BLaER1 treated with 17β-estradiol and CSF1 and Interleukin-3, amounts not matched to agents 10 nM and 100 nM (cell line): ENCODE measurements around the gene CXXC5.

Experiments used
- H3K27ac ChIP-seq, 11 experiments: shearing (Covaris generic); formaldehyde crosslinking; 2 replicates each; pipeline ENCODE4 v1.8.1; 2022
- H3K27me3 ChIP-seq, 11 experiments: shearing (Covaris generic); formaldehyde crosslinking; 2 replicates each; pipeline ENCODE4 v1.8.1; 2022
- H3K36me3 ChIP-seq, 11 experiments: shearing (Covaris generic); formaldehyde crosslinking; 2 replicates each; pipeline ENCODE4 v1.8.1; 2022
- H3K4me1 ChIP-seq, 10 experiments: shearing (Covaris generic); formaldehyde crosslinking; 2 replicates each; pipeline ENCODE4 v1.8.1; 2022
- H3K4me2 ChIP-seq, 11 experiments: shearing (Covaris generic); formaldehyde crosslinking; 2 replicates each; pipeline ENCODE4 v1.8.1; 2022
- H3K4me3 ChIP-seq, 10 experiments: shearing (Covaris generic); formaldehyde crosslinking; 2 replicates each; pipeline ENCODE4 v1.8.1; 2022
- H3K9ac ChIP-seq, 11 experiments: shearing (Covaris generic); formaldehyde crosslinking; 2 replicates each; pipeline ENCODE4 v1.8.1; 2022
- H3K9me3 ChIP-seq, 11 experiments: shearing (Covaris generic); formaldehyde crosslinking; replicated peaks in 1 of 11; 2 replicates each; pipeline ENCODE4 v1.8.1; 2022
- H4K20me1 ChIP-seq, 11 experiments: shearing (Covaris generic); formaldehyde crosslinking; 2 replicates each; pipeline ENCODE4 v1.8.1; 2022
- Cebpa-rat ChIP-seq, 11 experiments: shearing (Covaris generic); IDR thresholded peaks; 2 replicates each; pipeline ENCODE4 v1.8.1; 2022

Gene CXXC5

GRCh38 chr5:139694556-139695177, 46.5 kb downstream of the CXXC5 start:
- no peaks in the 10 kb centered on the region for H3K36me3 ChIP-seq
- no peak overlapping the region for H3K9ac ChIP-seq
- peaks cover 33 to 74% (median 65%) of the 10 kb centered on the region in 10 experiments for H3K4me1 ChIP-seq

GRCh38 chr5:139695178-139695573, 47.0 kb downstream of the CXXC5 start:
- no peaks in the 10 kb centered on the region for H3K9me3 ChIP-seq
- 0 out of 22 replicates have a peak overlapping the region, but pooled peaks of 1 of the 11 experiments have one; percentile 97 for H3K4me2 ChIP-seq
- H4K20me1 ChIP-seq, result peaks cover 0 to 9% (median 0%) of the 10 kb centered on the region in 11 experiments; a peak in 2 of 22 replicates
- TF ChIP-seq Cebpa-rat (IDR thresholded peaks at IDR 0.05), result no peak
- no peak overlapping the region for H3K4me3 ChIP-seq
- H3K27me3 ChIP-seq, result peaks cover 0 to 13% (median 0%) of the 10 kb centered on the region in 11 experiments; a peak in 5 of 22 replicates
- peaks cover 29 to 74% (median 65%) of the 10 kb centered on the region in 10 experiments for H3K4me1 ChIP-seq
- H3K27ac ChIP-seq, result no peak overlapping the region
- no peaks in the 10 kb centered on the region for H3K36me3 ChIP-seq
- no peak overlapping the region for H3K9ac ChIP-seq

More at GRCh38 chr5:139694556-139695177, 46.5 kb downstream of the CXXC5 start:
- Histone ChIP-seq H3K9me3 (no peaks in the 10 kb centered on the region), H3K27me3 (peaks cover 0 to 13% (median 0%) of the 10 kb centered on the region in 11 experiments; a peak in 5 of 22 replicates), H4K20me1 (peaks cover 0 to 14% (median 3%) of the 10 kb centered on the region in 11 experiments; a peak in 11 of 22 replicates), H3K27ac (no peak overlapping the region), H3K4me3 (no peak overlapping the region), H3K4me2 (no peak overlapping the region)
- no peak for TF ChIP-seq Cebpa-rat (IDR thresholded peaks at IDR 0.05)

GRCh38 chr5:139696167-139696893, 48.2 kb downstream of the CXXC5 start:
- peak overlapping the region in 8 of 10 experiments; percentile 39 to 70 (median 56); a peak in 12 of 20 replicates for H3K4me3 ChIP-seq
- H3K4me2 ChIP-seq, result peak overlapping the region; percentile 81 to 99 (median 97)
- no peak for TF ChIP-seq Cebpa-rat (IDR thresholded peaks at IDR 0.05)
- H3K36me3 ChIP-seq, result no peaks in the 10 kb centered on the region
- peak overlapping the region in 7 of 11 experiments; percentile 67 to 80 (median 74); a peak in 11 of 22 replicates for H3K27ac ChIP-seq
- peak overlapping the region in 10 of 11 experiments; percentile 64 to 78 (median 76); a peak in 19 of 22 replicates for H3K9ac ChIP-seq
- H4K20me1 ChIP-seq, result 0 out of 22 replicates have a peak, but pooled peaks cover 0 to 7% (median 0%) of the 10 kb centered on the region in 11 experiments
- H3K9me3 ChIP-seq, result no peaks in the 10 kb centered on the region
- H3K4me1 ChIP-seq, result peaks cover 33 to 77% (median 71%) of the 10 kb centered on the region in 10 experiments
- H3K27me3 ChIP-seq, result peaks cover 0 to 18% (median 0%) of the 10 kb centered on the region in 11 experiments; a peak in 5 of 22 replicates

GRCh38 chr5:139696894-139697658, 48.9 kb downstream of the CXXC5 start:
- TF ChIP-seq Cebpa-rat (IDR thresholded peaks at IDR 0.05), result no peak

GRCh38 chr5:139698490-139699146, 50.5 kb downstream of the CXXC5 start:
- peak overlapping the region in 2 of 11 experiments; percentile 74; a peak in 4 of 22 replicates for H3K27ac ChIP-seq
- no peaks in the 10 kb centered on the region for H3K9me3 ChIP-seq
- no peak overlapping the region for H3K4me3 ChIP-seq
- H3K9ac ChIP-seq, result peak overlapping the region in 2 of 11 experiments; percentile 77; a peak in 1 of 22 replicates
- H3K4me2 ChIP-seq, result peak overlapping the region; percentile 81 to 99 (median 97)
- peaks cover 0 to 18% (median 0%) of the 10 kb centered on the region in 11 experiments; a peak in 5 of 22 replicates for H3K27me3 ChIP-seq
- H3K36me3 ChIP-seq, result no peaks in the 10 kb centered on the region
- H4K20me1 ChIP-seq, result no peaks in the 10 kb centered on the region
- TF ChIP-seq Cebpa-rat (IDR thresholded peaks at IDR 0.05), result no peak
- peaks cover 45 to 88% (median 77%) of the 10 kb centered on the region in 10 experiments for H3K4me1 ChIP-seq

More at GRCh38 chr5:139696894-139697658, 48.9 kb downstream of the CXXC5 start:
- Histone ChIP-seq H3K4me2 (peak overlapping the region; percentile 81 to 99 (median 97)), H3K27ac (peak overlapping the region in 10 of 11 experiments; percentile 43 to 80 (median 72); a peak in 19 of 22 replicates), H3K27me3 (peaks cover 0 to 18% (median 0%) of the 10 kb centered on the region in 11 experiments; a peak in 5 of 22 replicates), H3K4me1 (peaks cover 41 to 84% (median 79%) of the 10 kb centered on the region in 10 experiments), H4K20me1 (no peaks in the 10 kb centered on the region), H3K9ac (peak overlapping the region; percentile 49 to 78 (median 76); a peak in 21 of 22 replicates), H3K9me3 (no peaks in the 10 kb centered on the region), H3K4me3 (peak overlapping the region; percentile 39 to 70 (median 54)), H3K36me3 (no peaks in the 10 kb centered on the region)

- Histone ChIP-seq H3K27ac (0 out of 22 replicates have a peak overlapping the region, but pooled peaks of 1 of the 11 experiments have one; percentile 32), H3K4me3 (no peak overlapping the region), H4K20me1 (no peaks in the 10 kb centered on the region), H3K4me1 (peaks cover 45 to 92% (median 84%) of the 10 kb centered on the region in 10 experiments), H3K9ac (no peak overlapping the region), H3K4me2 (peak overlapping the region in 10 of 11 experiments; percentile 81 to 99 (median 97); a peak in 19 of 22 replicates), H3K27me3 (peaks cover 0 to 18% (median 0%) of the 10 kb centered on the region in 11 experiments; a peak in 5 of 22 replicates), H3K9me3 (no peaks in the 10 kb centered on the region), H3K36me3 (no peaks in the 10 kb centered on the region)
- no peak for TF ChIP-seq Cebpa-rat (IDR thresholded peaks at IDR 0.05)
Measured at GRCh38 chr5:139699351-139699750, 51.2 kb downstream of the CXXC5 start.

- H3K4me1 ChIP-seq, result peaks cover 50 to 100% (median 96%) of the 10 kb centered on the region in 10 experiments
Measured at GRCh38 chr5:139700711-139701055, 52.5 kb downstream of the CXXC5 start.

More at GRCh38 chr5:139700711-139701055, 52.5 kb downstream of the CXXC5 start:
- Histone ChIP-seq H3K27ac (peak overlapping the region in 9 of 11 experiments; percentile 30 to 76 (median 60); a peak in 17 of 22 replicates), H3K36me3 (no peaks in the 10 kb centered on the region), H3K4me3 (peak overlapping the region in 6 of 10 experiments; percentile 3 to 52 (median 36); a peak in 6 of 20 replicates), H3K9ac (peak overlapping the region in 6 of 11 experiments; percentile 43 to 68 (median 57); a peak in 11 of 22 replicates), H3K27me3 (peaks cover 0 to 18% (median 0%) of the 10 kb centered on the region in 11 experiments; a peak in 5 of 22 replicates), H3K9me3 (no peaks in the 10 kb centered on the region), H3K4me2 (peak overlapping the region; percentile 63 to 99 (median 97)), H4K20me1 (no peaks in the 10 kb centered on the region)
- TF ChIP-seq Cebpa-rat (IDR thresholded peaks at IDR 0.05), result no peak
